ENCODE results near the gene SLC25A21. TPM values are rescaled to one million over a fixed set of nuclear protein-coding genes. Genes with fewer than 3 reads are reported as not detected.
A peak's percentile ranks its signal among the peaks of the same experiment; 100 is the strongest.

The SLC25A21 gene
- total and polyA plus RNA-seq, 2 of the 13 experiments (the other 11 are each of a cell fraction or from before 2014, with no cell fraction given), result 1.9 to 2.9 TPM

- TF ChIP-seq CTCF (CRISPR knock-in tag; IDR thresholded peaks at IDR 0.05), result no peak
- no peak for TF ChIP-seq CCAR2 (optimal IDR thresholded peaks at IDR 0.05; ENCODE audit: low read depth, low read length)
- TF ChIP-seq, protein P1, sequence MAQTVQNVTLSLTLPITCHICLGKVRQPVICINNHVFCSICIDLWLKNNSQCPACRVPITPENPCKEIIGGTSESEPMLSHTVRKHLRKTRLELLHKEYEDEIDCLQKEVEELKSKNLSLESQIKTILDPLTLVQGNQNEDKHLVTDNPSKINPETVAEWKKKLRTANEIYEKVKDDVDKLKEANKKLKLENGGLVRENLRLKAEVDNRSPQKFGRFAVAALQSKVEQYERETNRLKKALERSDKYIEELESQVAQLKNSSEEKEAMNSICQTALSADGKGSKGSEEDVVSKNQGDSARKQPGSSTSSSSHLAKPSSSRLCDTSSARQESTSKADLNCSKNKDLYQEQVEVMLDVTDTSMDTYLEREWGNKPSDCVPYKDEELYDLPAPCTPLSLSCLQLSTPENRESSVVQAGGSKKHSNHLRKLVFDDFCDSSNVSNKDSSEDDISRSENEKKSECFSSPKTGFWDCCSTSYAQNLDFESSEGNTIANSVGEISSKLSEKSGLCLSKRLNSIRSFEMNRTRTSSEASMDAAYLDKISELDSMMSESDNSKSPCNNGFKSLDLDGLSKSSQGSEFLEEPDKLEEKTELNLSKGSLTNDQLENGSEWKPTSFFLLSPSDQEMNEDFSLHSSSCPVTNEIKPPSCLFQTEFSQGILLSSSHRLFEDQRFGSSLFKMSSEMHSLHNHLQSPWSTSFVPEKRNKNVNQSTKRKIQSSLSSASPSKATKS (CRISPR knock-in tag; IDR thresholded peaks at IDR 0.05), result no peak
- TF ChIP-seq, protein P2, sequence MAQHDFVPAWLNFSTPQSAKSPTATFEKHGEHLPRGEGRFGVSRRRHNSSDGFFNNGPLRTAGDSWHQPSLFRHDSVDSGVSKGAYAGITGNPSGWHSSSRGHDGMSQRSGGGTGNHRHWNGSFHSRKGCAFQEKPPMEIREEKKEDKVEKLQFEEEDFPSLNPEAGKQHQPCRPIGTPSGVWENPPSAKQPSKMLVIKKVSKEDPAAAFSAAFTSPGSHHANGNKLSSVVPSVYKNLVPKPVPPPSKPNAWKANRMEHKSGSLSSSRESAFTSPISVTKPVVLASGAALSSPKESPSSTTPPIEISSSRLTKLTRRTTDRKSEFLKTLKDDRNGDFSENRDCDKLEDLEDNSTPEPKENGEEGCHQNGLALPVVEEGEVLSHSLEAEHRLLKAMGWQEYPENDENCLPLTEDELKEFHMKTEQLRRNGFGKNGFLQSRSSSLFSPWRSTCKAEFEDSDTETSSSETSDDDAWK (CRISPR knock-in tag; IDR thresholded peaks at IDR 0.05), result no peak
- no peak for TF ChIP-seq HOXA9 (CRISPR knock-in tag; IDR thresholded peaks at IDR 0.05; ENCODE audit: borderline replicate concordance)
- TF ChIP-seq MAX (IDR thresholded peaks at IDR 0.05), result no peak
Observed at GRCh38 chr14:36952689-36953088, 219.7 kb downstream of the SLC25A21 start (continued).

DNA sequence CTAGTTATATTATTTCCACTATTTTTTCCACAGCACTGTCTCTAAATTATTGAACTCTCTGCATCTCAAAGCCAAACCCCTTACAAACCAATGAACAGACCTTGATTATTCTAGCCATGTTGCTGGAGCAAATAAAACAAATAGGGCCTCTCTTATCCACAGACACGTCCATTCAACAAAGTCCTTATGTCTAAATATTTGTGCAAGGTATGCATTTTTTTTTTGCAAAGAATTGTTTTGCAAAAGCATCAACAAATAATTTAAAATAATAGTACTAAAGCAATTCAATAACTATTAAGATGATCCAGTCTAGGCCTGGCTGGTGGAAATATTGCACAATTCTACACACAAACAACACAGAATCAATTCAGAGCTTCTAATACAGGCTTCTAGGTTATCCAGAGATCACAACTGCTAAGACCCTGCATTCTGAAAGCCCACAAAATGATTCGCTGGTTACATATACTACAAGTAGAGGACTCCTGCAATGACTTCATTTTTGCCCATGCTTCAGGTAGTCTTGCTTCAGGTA lies 221.0 kb downstream of the SLC25A21 start:
- no peaks in the 10 kb centered on the region for H3K4me1 ChIP-seq (ENCODE audit: insufficient read depth, low read length)
- ChIA-PET CTCF (ENCODE audit: low intra/inter-chr PET ratio, low total read pairs) (no interaction called here), POLR2A (no interaction called here)
- no peak overlapping the region for H3K4me3 ChIP-seq (replicated peaks in 1 of 3; ENCODE audit: insufficient read depth in 1 of 3, low read depth in 2 of 3, low read length in 3 of 3)
- no peak for ATAC-seq
- H3K9me3 ChIP-seq (ENCODE audit: low read length), result no peaks in the 10 kb centered on the region
- no peaks in the 10 kb centered on the region for H3K27me3 ChIP-seq (ENCODE audit: control insufficient read depth in 1 of 2, insufficient read depth in 2 of 2, low read length in 2 of 2)
- H3K4me2 ChIP-seq (ENCODE audit: low read depth, low read length), result no peak overlapping the region
- no peaks in the 10 kb centered on the region for H3K36me3 ChIP-seq (replicated peaks in 1 of 2; ENCODE audit: control insufficient read depth in 1 of 2, insufficient read depth in 2 of 2, low read length in 2 of 2)
- DNase-seq (ENCODE audit: low spot score), result no peak
- FAIRE-seq, result no peak
- H3K27ac ChIP-seq (ENCODE audit: extremely low read length, insufficient read depth, low read length), result no peak overlapping the region
- no peak overlapping the region for H2AFZ ChIP-seq (ENCODE audit: low read length)
- BruUV-seq (replicated peaks), result no TSS peak
- H3K79me2 ChIP-seq (ENCODE audit: insufficient read depth, low read length), result no peaks in the 10 kb centered on the region
- H3K9ac ChIP-seq (ENCODE audit: insufficient read depth, low read depth, low read length), result no peak overlapping the region
- intact Hi-C loops (cut with micrococcal nuclease; ENCODE audit: unreplicated experiment) (no loop called here), in situ Hi-C loops (cut with HindIII; ENCODE audit: extremely low pct_ligation_motif_present, low pct_unique_long_range_greater_than_20kb) (no loop called here)
- no peaks in the 10 kb centered on the region for H4K20me1 ChIP-seq (ENCODE audit: insufficient read depth, low read length)
- WGBS (ENCODE audit: low lambda C conversion rate), result 18% methylated on average over 2 of the region's 2 CpGs
- TF ChIP-seq, protein P3, sequence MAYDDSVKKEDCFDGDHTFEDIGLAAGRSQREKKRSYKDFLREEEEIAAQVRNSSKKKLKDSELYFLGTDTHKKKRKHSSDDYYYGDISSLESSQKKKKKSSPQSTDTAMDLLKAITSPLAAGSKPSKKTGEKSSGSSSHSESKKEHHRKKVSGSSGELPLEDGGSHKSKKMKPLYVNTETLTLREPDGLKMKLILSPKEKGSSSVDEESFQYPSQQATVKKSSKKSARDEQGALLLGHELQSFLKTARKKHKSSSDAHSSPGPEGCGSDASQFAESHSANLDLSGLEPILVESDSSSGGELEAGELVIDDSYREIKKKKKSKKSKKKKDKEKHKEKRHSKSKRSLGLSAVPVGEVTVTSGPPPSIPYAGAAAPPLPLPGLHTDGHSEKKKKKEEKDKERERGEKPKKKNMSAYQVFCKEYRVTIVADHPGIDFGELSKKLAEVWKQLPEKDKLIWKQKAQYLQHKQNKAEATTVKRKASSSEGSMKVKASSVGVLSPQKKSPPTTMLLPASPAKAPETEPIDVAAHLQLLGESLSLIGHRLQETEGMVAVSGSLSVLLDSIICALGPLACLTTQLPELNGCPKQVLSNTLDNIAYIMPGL (CRISPR knock-in tag; IDR thresholded peaks at IDR 0.05; ENCODE audit: borderline replicate concordance in 1 of 2, low read depth in 1 of 2), result no peak
- TF ChIP-seq ZNF589 (CRISPR knock-in tag; conservative IDR thresholded peaks at IDR 0.05) (no peak), SUZ12 (IDR thresholded peaks at IDR 0.05; ENCODE audit: low read depth, low read length) (no peak), MAFF (IDR thresholded peaks at IDR 0.05; ENCODE audit: low read depth, low read length) (peak; percentile 95), ZNF513 (CRISPR knock-in tag; conservative IDR thresholded peaks at IDR 0.05) (no peak), NFKB2 (CRISPR knock-in tag; IDR thresholded peaks at IDR 0.05; ENCODE audit: borderline replicate concordance) (no peak), AKAP8 (CRISPR knock-in tag; IDR thresholded peaks at IDR 0.05) (no peak)
